ENCODE measurements around the gene LDB2. TPM values are rescaled to one million over a fixed set of nuclear protein-coding genes. Genes with fewer than 3 reads are reported as not detected.

The LDB2 gene
- total RNA-seq, 2 experiments from 2014 or later, result not detected

DNA sequence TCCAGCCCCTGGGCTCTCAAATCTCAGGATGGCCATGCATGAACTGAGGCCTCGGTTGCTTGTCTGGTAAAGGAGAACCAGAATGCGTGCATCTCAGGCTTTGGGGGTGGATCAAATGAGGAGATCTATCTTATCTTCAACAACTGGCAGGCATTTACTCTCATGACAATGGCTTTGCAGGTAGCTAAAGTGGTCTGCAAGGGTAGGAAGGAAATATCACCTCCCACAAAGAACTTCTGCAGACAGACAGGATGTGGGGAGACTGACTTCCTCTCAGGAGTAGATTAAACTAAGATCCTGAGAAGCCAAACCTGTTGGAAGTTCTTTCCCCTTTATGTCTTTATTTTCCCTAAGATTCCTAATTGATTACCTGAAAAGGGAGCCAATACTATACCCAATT lies 7.8 kb downstream of the LDB2 start:
- no peak for TF ChIP-seq EZH2phosphoT487 (IDR thresholded peaks at IDR 0.05; ENCODE audit: borderline replicate concordance, low read depth, low read length)
- TF ChIP-seq, protein P1, sequence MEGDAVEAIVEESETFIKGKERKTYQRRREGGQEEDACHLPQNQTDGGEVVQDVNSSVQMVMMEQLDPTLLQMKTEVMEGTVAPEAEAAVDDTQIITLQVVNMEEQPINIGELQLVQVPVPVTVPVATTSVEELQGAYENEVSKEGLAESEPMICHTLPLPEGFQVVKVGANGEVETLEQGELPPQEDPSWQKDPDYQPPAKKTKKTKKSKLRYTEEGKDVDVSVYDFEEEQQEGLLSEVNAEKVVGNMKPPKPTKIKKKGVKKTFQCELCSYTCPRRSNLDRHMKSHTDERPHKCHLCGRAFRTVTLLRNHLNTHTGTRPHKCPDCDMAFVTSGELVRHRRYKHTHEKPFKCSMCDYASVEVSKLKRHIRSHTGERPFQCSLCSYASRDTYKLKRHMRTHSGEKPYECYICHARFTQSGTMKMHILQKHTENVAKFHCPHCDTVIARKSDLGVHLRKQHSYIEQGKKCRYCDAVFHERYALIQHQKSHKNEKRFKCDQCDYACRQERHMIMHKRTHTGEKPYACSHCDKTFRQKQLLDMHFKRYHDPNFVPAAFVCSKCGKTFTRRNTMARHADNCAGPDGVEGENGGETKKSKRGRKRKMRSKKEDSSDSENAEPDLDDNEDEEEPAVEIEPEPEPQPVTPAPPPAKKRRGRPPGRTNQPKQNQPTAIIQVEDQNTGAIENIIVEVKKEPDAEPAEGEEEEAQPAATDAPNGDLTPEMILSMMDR (conservative IDR thresholded peaks at IDR 0.05; ENCODE audit: low read length), result no peak
- CTCF ChIA-PET (ENCODE audit: unreplicated experiment), result no interaction called here
- no peak for DNase-seq (ENCODE audit: low spot score)
- H4K20me1 ChIP-seq (ENCODE audit: insufficient read depth, low read length), result no peaks in the 10 kb centered on the region
- no peak overlapping the region for H3K4me2 ChIP-seq (ENCODE audit: low read length)
- no TSS peak for BruUV-seq (replicated peaks)
- no peak overlapping the region for H3K27ac ChIP-seq (ENCODE audit: low read depth, low read length, poor library complexity, severe bottlenecking)
- no peaks in the 10 kb centered on the region for H3K9me2 ChIP-seq (ENCODE audit: insufficient read depth, low read length)
- no peaks in the 10 kb centered on the region for H3K4me1 ChIP-seq (ENCODE audit: insufficient read depth, low read length, poor library complexity, severe bottlenecking)
- H3K36me3 ChIP-seq (ENCODE audit: insufficient read depth, low read length), result no peaks in the 10 kb centered on the region
- H3K4me3 ChIP-seq (ENCODE audit: low read depth, low read length, poor library complexity, severe bottlenecking), result no peak overlapping the region
- no peaks in the 10 kb centered on the region for H3K79me2 ChIP-seq (ENCODE audit: insufficient read depth, low read depth, low read length)
- H2AFZ ChIP-seq (ENCODE audit: low read length), result no peak overlapping the region
- intact Hi-C loops (cut with micrococcal nuclease; ENCODE audit: unreplicated experiment), result no loop called here
- POLR2A ChIA-PET, result no interaction called here
- no peaks in the 10 kb centered on the region for H3K9me3 ChIP-seq (ENCODE audit: low read length)

DNA sequence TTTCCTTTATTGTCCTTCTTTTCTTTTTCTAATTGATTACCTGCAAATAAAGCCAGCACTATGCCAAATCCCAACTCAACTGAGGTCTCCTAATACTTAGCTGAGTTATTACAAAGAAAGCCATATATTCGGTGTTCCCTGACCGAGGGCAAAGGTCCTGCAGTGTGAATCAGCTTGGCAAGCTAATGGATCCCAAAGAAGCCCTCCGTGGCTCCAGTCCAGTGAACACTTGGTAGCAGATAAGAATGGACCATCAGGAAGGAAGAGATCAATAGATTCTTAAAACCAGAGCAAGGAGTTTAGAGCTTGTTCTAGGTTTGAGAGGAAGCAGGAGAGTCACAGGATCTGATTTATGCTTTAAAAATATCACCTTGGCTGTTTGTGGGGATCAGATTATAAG lies 8.5 kb downstream of the LDB2 start:
- DNase-seq (ENCODE audit: low spot score), result no peak
- BruUV-seq (replicated peaks), result no TSS peak
- intact Hi-C loops (cut with micrococcal nuclease; ENCODE audit: unreplicated experiment), result no loop called here
- H3K27ac ChIP-seq (ENCODE audit: low read depth, low read length, poor library complexity, severe bottlenecking), result no peak overlapping the region
- H4K20me1 ChIP-seq (ENCODE audit: insufficient read depth, low read length), result no peaks in the 10 kb centered on the region
- H3K9me2 ChIP-seq (ENCODE audit: insufficient read depth, low read length), result no peaks in the 10 kb centered on the region
- no peaks in the 10 kb centered on the region for H3K4me1 ChIP-seq (ENCODE audit: insufficient read depth, low read length, poor library complexity, severe bottlenecking)
- H3K9me3 ChIP-seq (ENCODE audit: low read length), result no peaks in the 10 kb centered on the region
- no peak overlapping the region for H3K4me3 ChIP-seq (ENCODE audit: low read depth, low read length, poor library complexity, severe bottlenecking)
- no peak overlapping the region for H3K4me2 ChIP-seq (ENCODE audit: low read length)
- TF ChIP-seq EZH2phosphoT487 (IDR thresholded peaks at IDR 0.05; ENCODE audit: borderline replicate concordance, low read depth, low read length), result no peak
- TF ChIP-seq, protein P1 (conservative IDR thresholded peaks at IDR 0.05; ENCODE audit: low read length), result no peak
- no peak overlapping the region for H2AFZ ChIP-seq (ENCODE audit: low read length)
- CTCF ChIA-PET (ENCODE audit: unreplicated experiment), result no interaction called here
- H3K79me2 ChIP-seq (ENCODE audit: insufficient read depth, low read depth, low read length), result no peaks in the 10 kb centered on the region
- no peaks in the 10 kb centered on the region for H3K36me3 ChIP-seq (ENCODE audit: insufficient read depth, low read length)
- POLR2A ChIA-PET, result no interaction called here

DNA sequence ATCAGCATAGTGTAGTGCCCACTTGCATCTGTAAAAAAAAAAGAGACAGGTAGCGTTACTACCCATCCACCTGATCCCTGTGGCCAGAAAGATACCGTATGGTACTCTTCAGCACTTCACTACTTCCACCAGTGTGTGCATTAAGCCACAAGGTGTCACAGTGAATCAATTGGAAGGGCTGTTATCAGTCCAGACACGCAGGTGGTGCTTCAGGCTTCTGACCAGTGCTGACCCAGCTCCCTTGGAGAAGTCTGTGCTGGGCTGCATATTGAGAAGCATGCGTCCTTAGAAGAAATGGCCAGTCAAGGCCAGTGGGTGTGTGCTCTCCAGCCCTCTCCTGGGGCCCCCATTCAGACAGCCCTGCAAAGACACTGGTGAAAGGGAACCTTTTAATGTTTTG lies 10.6 kb downstream of the LDB2 start:
- H3K9me3 ChIP-seq (ENCODE audit: low read length), result no peaks in the 10 kb centered on the region
- no peak overlapping the region for H3K4me2 ChIP-seq (ENCODE audit: low read length)
- no peaks in the 10 kb centered on the region for H3K4me1 ChIP-seq (ENCODE audit: insufficient read depth, low read length, poor library complexity, severe bottlenecking)
- no peaks in the 10 kb centered on the region for H3K9me2 ChIP-seq (ENCODE audit: insufficient read depth, low read length)
- no peaks in the 10 kb centered on the region for H3K36me3 ChIP-seq (ENCODE audit: insufficient read depth, low read length)
- H3K79me2 ChIP-seq (ENCODE audit: insufficient read depth, low read depth, low read length), result no peaks in the 10 kb centered on the region
- POLR2A ChIA-PET, result no interaction called here
- H2AFZ ChIP-seq (ENCODE audit: low read length), result no peak overlapping the region
- CTCF ChIA-PET (ENCODE audit: unreplicated experiment), result no interaction called here
- intact Hi-C loops (cut with micrococcal nuclease; ENCODE audit: unreplicated experiment), result no loop called here
- no TSS peak for BruUV-seq (replicated peaks)
- no peak for DNase-seq (ENCODE audit: low spot score)
- H3K27ac ChIP-seq (ENCODE audit: low read depth, low read length, poor library complexity, severe bottlenecking), result no peak overlapping the region
- H4K20me1 ChIP-seq (ENCODE audit: insufficient read depth, low read length), result no peaks in the 10 kb centered on the region
- H3K4me3 ChIP-seq (ENCODE audit: low read depth, low read length, poor library complexity, severe bottlenecking), result no peak overlapping the region
- TF ChIP-seq EZH2phosphoT487 (IDR thresholded peaks at IDR 0.05; ENCODE audit: borderline replicate concordance, low read depth, low read length), result no peak
- TF ChIP-seq, protein P1 (conservative IDR thresholded peaks at IDR 0.05; ENCODE audit: low read length), result no peak
